ENCODE measurements around the gene PEPD. TPM values are rescaled to one million over a fixed set of nuclear protein-coding genes. Genes with fewer than 3 reads are reported as not detected.

PEPD gene
- total and polyA plus RNA-seq, 10 of the 15 experiments (the other 5 are each of a cell fraction or from before 2014, with no cell fraction given), result 1.4 to 52.0 (median 20.2) TPM

DNA sequence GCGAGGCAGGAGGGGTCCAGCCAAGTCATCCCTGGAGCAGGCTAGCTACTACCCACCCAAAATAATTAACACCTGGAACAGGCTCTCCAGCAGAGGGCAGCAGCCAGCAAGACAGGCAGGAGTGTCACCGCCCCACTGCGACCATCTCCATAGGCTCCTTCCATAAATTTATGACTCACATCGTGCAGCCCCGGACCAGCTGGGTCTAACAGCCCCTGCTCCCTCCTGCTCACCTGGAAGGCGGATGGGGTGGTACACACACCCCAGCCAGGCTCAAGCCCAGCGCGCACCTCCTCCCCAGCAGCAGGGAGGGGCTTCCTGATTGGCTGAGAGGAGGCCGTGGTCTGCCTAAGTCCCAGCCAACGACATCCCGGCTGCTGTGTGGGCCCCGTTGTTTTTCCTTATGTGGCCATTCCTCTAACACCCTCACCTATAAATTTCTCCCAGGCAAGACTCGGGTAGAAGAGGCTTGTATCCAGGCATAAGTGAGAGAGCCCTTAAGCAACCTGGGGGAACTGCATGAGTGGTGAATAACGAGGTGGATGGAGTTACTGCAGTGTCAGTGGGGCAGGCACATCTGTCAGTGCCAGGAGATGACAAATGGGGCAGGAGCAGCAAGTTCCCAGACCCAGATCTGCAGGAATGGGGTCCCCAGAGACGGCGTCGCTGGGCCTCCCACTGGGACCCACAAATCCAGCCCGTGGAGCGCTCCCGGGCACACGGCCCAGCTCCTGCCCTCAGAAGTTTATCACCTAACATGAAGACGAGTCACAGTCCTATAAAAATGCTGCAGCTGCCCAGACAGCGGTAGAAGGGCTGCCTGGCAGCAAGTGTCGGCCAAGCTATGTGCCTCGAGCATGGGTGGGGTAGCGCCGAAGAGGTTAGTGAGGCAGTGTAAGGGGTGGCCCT is 105.0 kb downstream of the PEPD start:
- Histone ChIP-seq H4K20me1 (ENCODE audit: control insufficient read depth, insufficient read depth) (no peaks in the 10 kb centered on the region; the same call in 1 of the 2 replicates), H3K4me2 (ENCODE audit: control insufficient read depth, insufficient read depth) (peak overlapping the region; percentile 34), H3K4me3 (no peak overlapping the region), H3K79me2 (ENCODE audit: control insufficient read depth, insufficient read depth, low read length) (no peaks in the 10 kb centered on the region), H3K27ac (ENCODE audit: control insufficient read depth, insufficient read depth) (no peak overlapping the region), H3K9ac (ENCODE audit: control insufficient read depth, insufficient read depth, low read length) (no peak overlapping the region), H3K36me3 (ENCODE audit: control insufficient read depth in 2 of 2, insufficient read depth in 2 of 2, low read length in 1 of 2) (no peaks in the 10 kb centered on the region), H3K9me3 (replicated peaks; ENCODE audit: control insufficient read depth, insufficient read depth, low read length) (no peaks in the 10 kb centered on the region), H2AFZ (ENCODE audit: control insufficient read depth, low read depth, low read length) (no peak overlapping the region), H3K27me3 (replicated peaks in 1 of 2; ENCODE audit: control insufficient read depth in 2 of 2, insufficient read depth in 2 of 2, low read length in 1 of 2) (no peaks in the 10 kb centered on the region), H3K4me1 (ENCODE audit: control insufficient read depth, insufficient read depth, low read length) (no peaks in the 10 kb centered on the region)
- ATAC-seq (peak; percentile 86), FAIRE-seq (peak; percentile 47), DNase-seq (ENCODE audit: low read depth, low spot score) (no peak)
- intact Hi-C loops (cut with micrococcal nuclease; ENCODE audit: unreplicated experiment) (no loop called here), in situ Hi-C loops (cut with MboI) (no loop called here)
- POLR2A ChIA-PET, result no interaction called here
- WGBS (ENCODE audit: insufficient coverage, insufficient replicate concordance, low lambda C conversion rate, missing lambda C conversion rate), result 40% methylated on average over 27 of the region's 27 CpGs
- RAD21 ChIA-PET (ENCODE audit: unreplicated experiment), result interaction anchor here (0.8 kb wide), 1 partner anchor 14 kb away, joined by 3 read pairs; no protein-coding TSS in a partner anchor
- CTCF ChIA-PET, result interaction anchor here (0.7 to 1.9 kb wide), 15 partner anchors 10 to 355 kb away, joined by 3 to 12 read pairs (median 3); no protein-coding TSS in a partner anchor
- peak; percentile 41; the same call in 1 of the 2 replicates for TF ChIP-seq SMC3 (IDR thresholded peaks at IDR 0.05; ENCODE audit: borderline replicate concordance, low read length)
- TF ChIP-seq, protein P1, sequence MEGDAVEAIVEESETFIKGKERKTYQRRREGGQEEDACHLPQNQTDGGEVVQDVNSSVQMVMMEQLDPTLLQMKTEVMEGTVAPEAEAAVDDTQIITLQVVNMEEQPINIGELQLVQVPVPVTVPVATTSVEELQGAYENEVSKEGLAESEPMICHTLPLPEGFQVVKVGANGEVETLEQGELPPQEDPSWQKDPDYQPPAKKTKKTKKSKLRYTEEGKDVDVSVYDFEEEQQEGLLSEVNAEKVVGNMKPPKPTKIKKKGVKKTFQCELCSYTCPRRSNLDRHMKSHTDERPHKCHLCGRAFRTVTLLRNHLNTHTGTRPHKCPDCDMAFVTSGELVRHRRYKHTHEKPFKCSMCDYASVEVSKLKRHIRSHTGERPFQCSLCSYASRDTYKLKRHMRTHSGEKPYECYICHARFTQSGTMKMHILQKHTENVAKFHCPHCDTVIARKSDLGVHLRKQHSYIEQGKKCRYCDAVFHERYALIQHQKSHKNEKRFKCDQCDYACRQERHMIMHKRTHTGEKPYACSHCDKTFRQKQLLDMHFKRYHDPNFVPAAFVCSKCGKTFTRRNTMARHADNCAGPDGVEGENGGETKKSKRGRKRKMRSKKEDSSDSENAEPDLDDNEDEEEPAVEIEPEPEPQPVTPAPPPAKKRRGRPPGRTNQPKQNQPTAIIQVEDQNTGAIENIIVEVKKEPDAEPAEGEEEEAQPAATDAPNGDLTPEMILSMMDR (IDR thresholded peaks at IDR 0.05 in 2 of 3, conservative IDR thresholded peaks at IDR 0.05 in 1 of 3; ENCODE audit: control insufficient read depth in 2 of 3, extremely low read depth in 1 of 3, insufficient read depth in 1 of 3, low read depth in 3 of 3, low read length in 3 of 3), result peak; percentile 62 to 76 (median 66)
- peak; percentile 29; the same call in 1 of the 2 replicates for TF ChIP-seq RAD21 (IDR thresholded peaks at IDR 0.05; ENCODE audit: insufficient read depth, low read depth, low read length)
- TF ChIP-seq, protein P2, sequence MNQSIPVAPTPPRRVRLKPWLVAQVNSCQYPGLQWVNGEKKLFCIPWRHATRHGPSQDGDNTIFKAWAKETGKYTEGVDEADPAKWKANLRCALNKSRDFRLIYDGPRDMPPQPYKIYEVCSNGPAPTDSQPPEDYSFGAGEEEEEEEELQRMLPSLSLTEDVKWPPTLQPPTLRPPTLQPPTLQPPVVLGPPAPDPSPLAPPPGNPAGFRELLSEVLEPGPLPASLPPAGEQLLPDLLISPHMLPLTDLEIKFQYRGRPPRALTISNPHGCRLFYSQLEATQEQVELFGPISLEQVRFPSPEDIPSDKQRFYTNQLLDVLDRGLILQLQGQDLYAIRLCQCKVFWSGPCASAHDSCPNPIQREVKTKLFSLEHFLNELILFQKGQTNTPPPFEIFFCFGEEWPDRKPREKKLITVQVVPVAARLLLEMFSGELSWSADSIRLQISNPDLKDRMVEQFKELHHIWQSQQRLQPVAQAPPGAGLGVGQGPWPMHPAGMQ (IDR thresholded peaks at IDR 0.05; ENCODE audit: borderline replicate concordance), result no peak
- BruUV-seq (replicated peaks), result no TSS peak
- SMC1A ChIA-PET (ENCODE audit: uncharacterized antibody, unreplicated experiment), result no interaction called here
